Dedifferentiated amniotic fluid mesenchymal stem cell (primary cell): ENCODE data around the gene PHF13.
"Not testable (repeated sequence)": the region's sequence is repeated elsewhere in the genome, so short reads cannot be mapped to it uniquely, and the experiment has no call there.

ENCODE experiments used
- DNase-seq: peaks from one replicate; pipeline ENCODE4 v3.0.0-alpha.2; 2016; ENCODE audit errors: extremely low spot score

The PHF13 gene

DNA sequence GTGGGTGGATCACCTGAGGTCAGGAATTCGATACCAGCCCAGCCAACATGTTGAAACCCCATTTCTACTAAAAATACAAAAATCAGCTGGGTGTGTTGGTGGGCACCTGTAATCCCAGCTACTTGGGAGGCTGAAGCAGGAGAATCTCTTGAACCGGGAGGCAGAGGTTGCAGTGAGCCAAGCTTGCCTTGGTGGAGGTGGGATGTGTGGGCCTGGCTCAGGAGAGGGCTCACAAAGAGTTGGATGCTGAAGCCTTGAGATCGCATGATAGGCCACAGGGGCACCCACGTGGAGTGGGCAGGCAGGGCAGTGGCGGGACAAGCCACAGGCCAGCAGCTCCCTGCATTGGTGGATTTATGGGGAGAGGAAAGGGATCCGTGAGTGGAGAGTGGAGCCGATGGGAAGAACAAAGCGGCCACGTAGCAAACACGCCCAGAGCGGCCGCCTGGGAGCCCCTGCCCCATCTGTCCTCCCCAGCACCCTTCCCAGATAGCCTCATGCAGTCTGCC, 15.5 kb downstream of the PHF13 start:
- DNase-seq = no peak

DNA sequence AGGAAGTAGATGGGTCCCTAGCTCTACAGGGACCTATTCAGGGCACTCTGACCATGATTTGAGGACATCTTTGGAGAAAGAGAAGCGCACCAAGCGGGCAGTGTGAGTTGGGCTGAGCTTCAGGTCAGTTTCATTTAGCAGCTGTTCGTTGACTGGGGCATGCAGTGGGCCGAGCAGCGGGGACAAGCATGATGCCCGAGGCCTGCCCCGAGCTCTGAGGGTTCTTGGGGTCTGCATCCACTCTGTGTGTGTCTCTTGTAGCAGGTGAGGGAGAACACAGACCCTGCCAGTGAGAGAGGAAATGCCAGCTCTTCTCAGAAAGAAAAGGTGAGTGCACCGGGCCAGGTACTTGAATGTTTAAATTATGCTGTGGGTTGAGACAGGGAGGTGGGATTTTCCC, 16.5 kb downstream of the PHF13 start:
- no peak for DNase-seq

DNA sequence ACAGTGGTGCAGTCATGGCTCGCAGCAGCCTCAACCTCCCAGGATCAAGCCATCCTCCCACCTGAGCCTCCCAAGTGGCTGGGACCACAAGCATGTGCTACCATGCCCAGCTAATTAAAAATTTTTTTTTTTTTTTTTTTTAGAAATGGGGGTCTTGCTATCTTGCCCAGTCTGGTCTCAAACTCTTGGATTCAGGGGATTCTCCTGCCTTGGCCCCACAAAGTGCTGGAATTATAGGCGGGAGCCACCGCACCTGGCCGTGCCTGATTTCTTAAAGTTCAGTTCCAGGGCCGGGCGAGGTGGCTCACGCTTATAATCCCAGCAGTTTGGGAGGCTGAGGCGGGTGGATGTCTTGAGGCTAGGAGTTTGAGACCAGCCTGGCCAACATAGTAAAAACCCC, 17.5 kb downstream of the PHF13 start:
- no peak for DNase-seq

DNA sequence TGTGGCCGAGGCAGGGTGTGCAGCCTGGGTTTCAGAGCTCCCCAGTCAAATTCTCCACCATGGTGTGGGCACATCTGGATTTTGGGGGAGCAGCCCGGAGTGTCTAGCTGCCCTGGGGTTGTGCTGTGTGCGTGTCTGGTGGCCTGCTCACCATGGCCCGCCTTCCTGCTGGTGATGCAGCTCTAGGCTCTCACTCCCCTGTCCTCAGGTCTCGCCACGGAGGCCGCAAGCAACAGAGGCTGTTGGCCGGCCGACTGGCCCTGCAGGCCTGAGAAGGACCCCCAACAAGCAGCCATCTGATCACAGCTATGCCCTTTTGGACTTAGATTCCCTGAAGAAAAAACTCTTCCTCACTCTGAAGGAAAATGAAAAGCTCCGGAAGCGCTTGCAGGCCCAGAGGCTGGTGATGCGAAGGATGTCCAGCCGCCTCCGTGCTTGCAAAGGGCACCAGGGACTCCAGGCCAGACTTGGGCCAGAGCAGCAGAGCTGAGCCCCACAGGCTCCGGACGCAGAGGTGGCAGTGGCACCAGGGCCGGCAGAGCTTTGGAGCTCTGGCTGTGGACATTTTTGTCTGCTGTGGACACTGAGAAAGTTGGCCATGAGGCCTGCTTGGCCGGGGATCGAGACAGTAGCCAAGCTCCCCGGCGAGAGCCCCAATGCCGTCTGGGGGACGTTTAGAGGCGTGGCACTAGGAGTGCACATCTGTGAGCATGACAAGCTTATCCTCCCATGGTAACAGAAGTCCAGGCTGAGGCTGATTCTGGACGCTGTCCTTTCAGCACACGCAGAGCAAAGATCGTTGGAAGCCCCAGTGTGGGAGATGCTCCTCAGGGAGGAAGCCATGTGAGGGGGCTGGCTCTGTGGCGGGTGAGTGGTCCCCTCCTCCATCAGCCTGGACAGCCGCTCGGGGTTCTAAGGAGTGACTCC, 19.3 kb downstream of the PHF13 start:
- no peak for DNase-seq

DNA sequence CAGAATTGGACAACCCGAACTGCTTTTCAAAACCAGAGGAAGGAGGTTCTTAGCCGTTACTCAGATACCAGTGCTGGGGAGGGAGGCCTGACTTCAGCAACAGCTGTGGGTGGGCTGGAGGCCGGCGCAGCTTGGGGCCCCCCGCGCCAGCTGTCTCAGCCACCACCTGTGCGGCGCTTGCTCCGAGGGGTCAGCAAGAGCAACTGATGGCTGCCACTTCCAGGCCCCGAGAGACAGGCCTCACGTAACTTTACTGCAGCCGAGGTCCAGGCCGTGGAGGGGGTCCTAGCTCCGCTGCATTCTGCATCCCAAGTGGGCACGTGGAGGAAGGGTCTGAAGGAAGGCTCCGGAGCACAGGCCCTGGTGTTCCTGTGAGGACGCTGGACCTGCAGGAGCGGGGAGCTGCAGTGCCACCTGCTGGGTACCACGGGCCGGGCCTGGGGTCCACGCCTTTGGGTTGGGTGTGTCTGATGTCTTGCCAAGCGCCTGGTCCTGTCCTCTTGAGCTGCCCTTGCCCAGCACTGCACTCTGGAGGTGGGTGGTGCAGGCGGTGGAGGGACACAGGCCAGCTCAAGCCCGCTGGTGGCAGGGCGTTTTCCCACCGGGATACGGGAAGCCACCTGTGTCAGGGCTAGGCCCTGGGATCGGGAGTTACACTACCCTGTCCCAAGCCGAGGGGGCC, 21.0 kb downstream of the PHF13 start:
- no peak for DNase-seq

DNA sequence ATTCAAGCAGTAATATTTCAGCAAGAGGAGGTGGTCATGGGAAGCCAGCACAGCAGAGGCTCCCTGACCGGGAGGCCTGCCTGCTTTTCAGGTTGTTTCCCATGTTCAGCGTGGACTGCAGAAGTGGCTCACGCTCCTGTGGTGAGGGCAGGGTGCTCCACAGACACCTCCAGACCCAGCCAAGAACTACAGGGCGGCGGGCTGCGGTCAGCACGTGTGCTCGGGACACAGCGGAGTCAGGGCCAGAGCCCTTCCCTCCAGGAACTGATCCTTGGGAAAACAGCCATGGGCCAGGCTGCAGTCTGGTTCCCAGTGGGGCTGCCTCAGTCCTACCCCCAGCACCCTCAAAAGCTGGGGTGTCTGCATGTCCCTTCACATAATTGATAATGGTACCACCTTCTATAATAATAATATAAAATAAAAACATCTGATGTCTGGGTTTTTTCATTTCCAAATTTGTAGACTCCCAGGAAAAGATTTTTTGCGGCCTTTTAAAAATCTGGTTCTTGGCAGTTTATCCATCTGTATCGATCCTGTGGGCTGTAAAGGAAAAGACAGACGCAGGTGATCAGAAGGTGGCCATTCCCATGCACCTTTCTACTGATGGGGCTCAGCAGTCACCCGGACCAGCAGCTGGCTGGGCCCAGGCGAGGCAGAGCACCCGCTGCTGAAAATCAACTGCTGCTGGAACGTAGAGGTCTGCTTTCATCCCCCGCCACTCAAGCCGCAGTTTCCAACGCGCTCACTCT, 21.8 kb downstream of the PHF13 start:
- no peak for DNase-seq

DNA sequence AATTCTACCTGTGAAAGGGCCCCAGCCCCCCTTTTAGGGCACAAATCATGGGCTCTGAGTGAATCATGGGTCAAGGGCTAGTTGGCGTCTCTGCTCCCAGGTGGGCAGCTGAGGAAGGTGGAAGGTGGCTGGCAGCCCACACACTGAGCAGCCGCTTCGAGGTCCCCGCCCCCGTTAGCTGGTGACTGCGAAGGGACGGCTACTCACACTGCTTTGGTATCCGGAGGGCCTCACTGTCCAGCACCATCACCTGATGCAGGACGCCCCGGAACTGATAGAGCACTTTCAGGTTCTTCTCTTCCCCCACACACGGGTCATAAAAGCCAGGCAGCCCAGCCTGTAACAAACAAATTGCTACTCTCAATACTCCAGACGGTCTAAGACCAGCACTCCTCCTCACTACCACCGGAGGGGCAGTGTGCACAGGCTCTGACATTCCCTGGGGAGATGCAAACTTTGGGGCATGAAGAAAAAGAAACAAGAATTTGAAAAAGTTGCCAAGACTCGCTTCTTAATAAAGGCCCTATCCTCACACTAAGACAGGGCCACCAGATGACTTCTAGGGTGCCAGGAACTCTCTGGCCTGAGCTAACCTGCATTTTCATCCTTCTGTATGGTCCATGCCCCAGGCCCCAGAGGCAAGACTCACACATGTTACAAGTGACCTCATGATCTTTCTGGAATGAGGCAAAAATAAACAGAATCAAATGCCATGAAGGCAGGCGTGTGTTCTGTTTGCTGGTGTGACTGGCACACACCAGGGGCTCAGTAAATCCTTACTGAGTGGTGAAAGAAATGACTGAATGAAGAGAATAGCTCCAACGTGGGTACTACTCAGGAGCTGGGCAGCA, 22.6 kb downstream of the PHF13 start:
- no peak for DNase-seq

DNA sequence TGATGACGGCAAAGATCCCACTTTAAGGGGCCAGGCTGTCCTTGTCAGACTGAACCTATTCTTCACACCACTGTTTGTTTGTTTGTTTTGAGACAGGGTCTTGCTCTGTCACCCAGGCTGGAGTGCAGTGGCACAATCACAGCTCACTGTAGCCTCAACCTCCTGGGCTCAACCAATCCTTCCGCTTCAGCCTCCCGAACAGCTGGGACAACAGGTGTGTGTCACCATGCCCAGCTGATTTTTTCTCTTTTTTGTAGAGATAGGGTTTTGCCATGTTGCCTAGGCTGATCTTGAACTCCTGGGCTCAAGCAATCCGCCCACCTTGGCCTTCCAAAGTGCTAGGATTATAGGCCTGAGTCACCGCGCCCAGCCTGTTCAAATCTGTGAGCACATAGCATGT, 23.2 kb downstream of the PHF13 start:
- DNase-seq = not testable (repeated sequence)

DNA sequence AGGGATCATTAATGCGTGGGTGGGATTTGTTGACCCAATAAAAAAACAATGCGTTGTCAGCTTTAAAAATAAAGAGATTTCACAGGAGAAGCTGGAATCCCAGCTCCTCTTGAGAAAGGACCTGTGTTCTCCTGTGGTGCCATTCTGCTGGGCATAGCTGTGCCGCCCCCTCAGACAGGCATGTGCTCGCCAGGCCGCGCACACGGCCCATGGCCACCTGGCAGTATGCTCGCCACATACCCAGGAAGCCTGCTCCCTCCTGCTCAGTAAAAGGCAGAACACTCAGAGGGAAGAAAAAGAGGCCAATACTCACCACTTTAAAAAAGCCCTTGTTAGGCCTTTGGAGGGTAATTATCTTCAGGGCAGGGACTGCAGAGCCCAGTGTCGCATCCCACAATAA, 24.2 kb downstream of the PHF13 start:
- DNase-seq = no peak

DNA sequence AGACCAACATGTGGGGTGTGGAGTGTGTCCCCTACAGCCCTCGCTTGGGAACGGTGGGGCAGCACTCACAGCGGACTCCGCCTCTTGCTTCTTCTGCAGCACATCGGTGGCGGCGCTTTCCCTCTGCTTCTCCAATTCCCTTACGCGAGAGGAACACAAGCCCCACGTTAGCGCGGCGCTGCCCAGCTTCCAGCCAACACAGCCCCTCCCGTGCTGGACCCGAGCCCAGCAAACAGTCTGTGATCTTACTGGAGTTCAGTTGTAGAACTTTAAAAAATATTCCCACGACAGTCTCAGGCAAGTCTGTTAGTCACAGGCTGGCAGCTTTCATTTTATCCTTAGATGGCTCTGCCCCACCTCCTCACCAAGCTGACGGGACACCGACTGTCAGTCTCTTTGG, 24.7 kb downstream of the PHF13 start:
- DNase-seq = no peak

DNA sequence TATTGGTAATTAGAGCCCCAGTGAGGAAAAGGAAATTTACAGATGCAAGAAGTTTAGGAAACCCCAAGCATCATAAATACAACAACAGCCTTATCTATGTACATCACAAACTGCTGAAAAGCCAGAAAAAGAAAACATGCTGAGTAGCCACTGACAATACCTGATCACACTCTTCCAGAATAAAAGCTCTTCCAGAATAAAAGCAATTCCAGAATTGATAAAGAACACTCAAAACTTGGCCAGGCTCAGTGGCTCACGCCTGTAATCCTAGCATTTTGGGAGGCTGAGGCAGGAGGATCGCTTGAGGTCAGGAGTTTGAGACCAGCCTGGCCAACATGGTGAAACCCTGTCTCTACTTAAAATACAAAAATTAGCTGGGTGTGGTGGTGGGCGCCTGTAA, 27.3 kb downstream of the PHF13 start:
- DNase-seq = not testable (repeated sequence)

DNA sequence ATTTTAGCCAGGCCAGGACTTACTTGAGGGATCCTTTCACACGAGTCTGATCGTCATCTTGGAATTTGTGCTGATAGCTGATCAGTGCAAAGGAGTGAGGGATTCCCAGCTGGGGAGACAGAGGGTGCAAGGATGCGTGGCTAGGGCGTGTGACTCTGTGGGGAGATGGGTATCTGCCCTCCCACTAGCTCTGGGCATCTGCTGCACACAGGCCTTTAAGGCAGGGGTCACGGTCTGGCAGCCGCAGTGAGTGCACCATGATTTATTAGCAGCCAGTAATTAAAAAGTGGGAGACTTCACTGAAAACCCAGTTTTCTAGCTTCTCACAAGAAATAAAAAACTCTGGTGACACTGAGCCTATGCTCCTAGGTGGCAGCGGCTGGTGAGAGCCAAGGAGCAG, 31.5 kb downstream of the PHF13 start:
- DNase-seq = no peak

DNA sequence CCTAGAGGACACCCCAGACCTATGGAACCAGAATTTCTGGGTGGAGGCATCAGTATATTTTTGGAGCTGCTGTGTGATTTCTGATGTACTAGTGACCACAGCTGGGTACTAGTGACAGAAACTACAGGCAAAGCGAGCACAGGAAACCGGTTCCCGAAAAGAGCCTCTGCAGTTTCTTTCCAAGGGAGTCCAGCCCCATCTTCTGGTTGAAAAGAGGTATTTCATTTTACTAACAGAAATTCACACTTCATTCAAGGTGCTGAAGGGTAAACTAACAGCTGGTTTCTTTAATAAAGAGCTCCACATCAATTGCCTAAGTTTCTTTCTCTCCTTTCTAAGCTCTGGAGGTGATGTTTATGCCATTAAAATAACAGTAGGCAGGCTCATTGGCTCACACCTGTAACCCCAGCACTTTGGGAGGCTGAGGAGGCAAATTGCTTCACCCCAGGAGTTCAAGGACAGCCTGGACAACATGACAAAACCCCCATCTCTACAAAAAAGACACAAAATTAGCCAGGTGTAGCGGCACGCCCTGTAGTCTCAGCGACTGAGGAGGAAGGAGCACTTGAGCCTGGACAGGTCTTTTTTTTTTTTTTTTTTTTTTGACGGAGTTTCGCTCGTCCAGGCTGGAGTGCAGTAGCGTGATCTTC, 33.1 kb downstream of the PHF13 start:
- peak; percentile 32 for DNase-seq

DNA sequence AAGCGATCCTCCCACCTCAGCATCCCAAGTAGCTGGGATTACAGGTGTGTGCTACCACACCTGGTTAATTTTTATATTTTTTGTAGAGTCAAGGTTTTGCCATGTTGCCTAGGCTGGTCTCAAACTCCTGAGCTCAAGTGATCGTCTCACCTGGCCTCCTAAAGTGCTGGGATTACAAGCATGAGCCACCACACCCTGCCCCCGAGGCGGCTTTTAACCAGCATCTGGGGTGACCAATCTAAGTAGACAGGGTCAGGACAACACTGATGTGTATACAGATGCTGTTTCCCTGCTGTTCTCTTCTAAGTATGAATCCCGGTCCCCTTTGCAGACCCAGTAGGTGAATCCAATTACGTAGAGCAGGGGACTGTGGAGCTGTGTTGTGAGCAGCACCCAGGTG, 35.0 kb downstream of the PHF13 start:
- DNase-seq = no peak

DNA sequence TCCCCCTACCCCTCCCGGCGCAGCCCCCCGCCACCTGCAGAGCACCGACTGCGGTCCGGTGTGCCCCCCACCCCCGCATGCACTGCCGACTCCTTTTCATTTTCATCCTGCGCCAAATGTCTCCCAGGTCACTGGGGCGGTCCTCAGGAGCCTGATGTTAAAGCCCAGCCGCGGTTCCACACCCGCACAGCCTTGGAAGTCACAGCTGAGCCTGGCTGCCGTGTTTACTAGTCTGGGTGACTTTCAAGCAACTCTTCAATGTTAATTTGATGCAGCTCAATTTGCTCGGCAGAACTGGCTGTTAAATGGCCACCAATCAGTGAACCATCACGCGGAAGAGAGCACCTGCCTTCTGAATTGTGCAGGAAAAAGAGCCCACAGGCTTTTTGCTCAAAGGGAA, 38.4 kb downstream of the PHF13 start:
- DNase-seq = no peak

DNA sequence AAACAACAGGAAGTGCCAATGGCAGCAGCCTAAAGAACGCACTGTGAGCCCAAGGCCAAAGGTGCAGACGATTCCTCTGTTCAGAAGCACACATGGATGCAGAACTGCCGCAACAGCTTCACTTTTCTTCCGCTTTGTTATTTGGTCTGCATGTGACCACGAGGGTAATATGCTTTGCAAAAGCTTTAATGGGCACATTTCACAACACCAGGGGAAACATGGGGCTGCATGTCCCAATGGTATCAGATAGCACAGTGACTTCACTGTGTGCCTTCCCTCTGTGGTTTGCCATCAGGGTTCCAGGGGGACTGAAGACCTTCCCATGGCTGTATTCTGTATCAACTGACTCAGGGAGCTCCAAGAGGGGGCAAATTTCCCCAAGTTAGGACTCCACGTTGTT, 39.5 kb downstream of the PHF13 start:
- no peak for DNase-seq

DNA sequence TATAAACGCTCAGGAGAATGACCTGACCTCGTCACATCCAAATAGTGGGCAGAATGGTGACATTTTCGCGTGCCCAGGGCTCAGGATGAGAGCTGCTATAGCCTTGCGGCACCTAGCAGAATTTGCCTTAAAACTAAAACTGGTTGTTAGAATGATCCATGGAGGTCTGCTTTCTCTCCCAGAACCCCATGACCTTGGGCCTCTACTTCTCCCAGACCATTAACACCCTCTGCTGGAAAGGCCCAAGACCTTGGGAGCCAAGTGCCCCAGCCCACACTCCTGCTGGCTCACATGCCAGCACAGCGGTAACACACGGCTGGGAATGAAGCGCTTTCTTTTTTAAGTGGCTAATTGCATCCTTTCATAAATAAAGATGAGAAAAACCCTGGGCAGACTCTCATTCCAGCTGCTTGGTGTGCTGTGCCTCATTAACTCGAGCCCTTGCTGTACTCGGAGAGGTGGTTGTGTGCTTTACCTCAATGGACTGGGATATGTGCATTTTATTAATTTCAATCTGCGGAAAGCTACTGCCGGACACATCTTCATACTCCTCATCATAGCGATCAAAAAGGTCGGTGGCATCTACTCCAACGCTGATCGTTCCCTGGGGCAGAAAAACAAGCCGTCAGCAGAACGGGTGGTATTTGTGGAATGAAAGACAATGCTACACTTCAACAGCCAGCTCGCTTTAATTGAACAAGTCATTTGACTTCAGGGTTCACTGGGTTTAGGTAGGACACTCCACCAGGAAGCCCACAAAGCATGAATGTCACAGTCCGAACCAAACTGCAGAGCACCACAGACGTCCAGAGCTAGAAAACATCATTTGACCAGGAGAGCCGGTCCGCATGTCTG, 40.1 kb downstream of the PHF13 start:
- no peak for DNase-seq

DNA sequence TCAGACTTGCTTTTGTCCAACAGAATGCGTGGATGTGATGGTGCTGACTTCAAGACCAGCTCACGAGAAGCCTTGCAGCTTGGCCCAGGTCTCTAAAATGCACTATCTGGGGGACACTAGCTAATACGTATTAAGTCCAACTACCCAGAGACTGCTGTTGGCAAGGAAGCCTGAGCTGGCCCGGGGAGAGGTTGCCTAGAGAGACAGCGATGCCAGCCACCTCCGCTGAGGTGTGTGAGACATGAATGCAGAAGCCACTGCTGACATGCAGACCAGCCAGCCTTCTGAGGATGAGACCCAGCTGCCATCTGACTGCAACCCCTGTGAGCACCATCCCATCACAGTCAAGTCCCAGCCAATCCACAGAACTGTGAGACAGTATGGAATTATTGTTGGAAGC, 43.6 kb downstream of the PHF13 start:
- no peak for DNase-seq

DNA sequence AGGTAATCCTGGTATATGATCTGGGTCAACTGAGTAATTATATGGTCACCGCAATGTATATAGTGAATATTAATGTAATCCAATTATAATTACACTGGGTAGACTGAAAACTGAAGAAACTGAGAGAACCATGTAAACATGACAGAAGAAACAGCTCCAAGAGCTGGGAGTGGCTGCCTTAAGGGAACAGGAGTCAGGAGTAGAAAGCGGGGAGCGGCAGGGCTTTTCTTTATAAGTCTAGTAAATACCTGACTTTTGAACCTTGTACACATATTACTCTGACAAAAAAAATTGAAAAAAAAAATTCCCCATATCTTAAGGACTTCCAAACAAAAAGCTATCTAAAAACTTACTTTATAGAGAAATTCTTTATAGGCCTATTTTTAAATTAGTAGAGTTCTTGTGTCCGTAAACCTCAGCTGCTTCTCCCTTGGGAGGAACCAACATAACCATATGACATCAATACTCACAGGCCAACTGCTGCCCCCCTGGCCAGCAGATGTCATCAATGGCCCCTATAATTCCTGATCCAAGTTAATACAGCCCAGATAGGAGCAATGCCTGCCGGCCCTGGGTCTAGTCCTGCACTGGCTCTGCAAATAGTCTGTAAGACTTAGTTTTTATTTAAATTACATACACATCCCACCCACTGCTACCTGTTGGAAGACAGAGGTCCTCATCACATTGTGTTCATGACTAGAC, 45.0 kb downstream of the PHF13 start:
- no peak for DNase-seq
